Upper lobe of right lung (tissue), 1 donor: ENCODE data around the gene EXOC4. TPM values are rescaled to one million over a fixed set of nuclear protein-coding genes. Genes with fewer than 3 reads are reported as not detected.

ENCODE experiments used
- ATAC-seq: fragments of 200-7000 bp; cut with Tn5 transposase; one replicate; pipeline ENCODE4 v1.9.1; 2020; ENCODE audit warnings: mild to moderate bottlenecking, moderate library complexity
- DNase-seq: peaks from one replicate; pipeline ENCODE4 v3.0.0-alpha.2; 2020
- H3K27ac ChIP-seq: fragments of 200-600 bp; one replicate; pipeline ENCODE4 v1.8.0; 2022
- H3K27me3 ChIP-seq: fragments of 200-600 bp; one replicate; pipeline ENCODE4 v1.8.0; 2022; ENCODE audit warnings: mild to moderate bottlenecking
- H3K36me3 ChIP-seq: fragments of 200-600 bp; one replicate; pipeline ENCODE4 v1.8.0; 2022
- H3K4me1 ChIP-seq: fragments of 200-600 bp; one replicate; pipeline ENCODE4 v1.8.0; 2022
- H3K4me3 ChIP-seq: fragments of 200-600 bp; one replicate; pipeline ENCODE4 v1.8.0; 2022; ENCODE audit warnings: mild to moderate bottlenecking
- H3K9me3 ChIP-seq: fragments of 200-600 bp; one replicate; pipeline ENCODE4 v1.8.0; 2022
- CTCF ChIP-seq: fragments of 200-600 bp; IDR thresholded peaks from one replicate; pipeline ENCODE4 v1.8.0; 2022; ENCODE audit warnings: antibody characterized with exemption
- intact Hi-C: fragments of 100-400 bp; cut with DNase I; formaldehyde crosslinking; loops from one replicate; pipeline ENCODE4 v1.11.0; 2022
- total RNA-seq: library from RNA; stranded (reverse); fragmentation: NEBNext Ultra II Directional; extraction: Animal tissue kit (Norgen Biotek cat#: 25700); gene quantifications from one replicate; pipeline ENCODE4 v1.2.1, GENCODE V29; 2021
- donor health status: DM: no; HTN: yes; CAD: no; lungs with severe emphysema.

The EXOC4 gene
- total RNA-seq, 1 donor from 2014 or later = 73.5 TPM

- ATAC-seq (no peak), DNase-seq (no peak)
- Histone ChIP-seq H3K27ac (no peak overlapping the region), H3K36me3 (peaks cover 10% of the 10 kb centered on the region), H3K4me3 (no peak overlapping the region), H3K27me3 (no peaks in the 10 kb centered on the region), H3K9me3 (no peaks in the 10 kb centered on the region), H3K4me1 (no peaks in the 10 kb centered on the region)
- intact Hi-C loops = no loop called here
- TF ChIP-seq CTCF = no peak
Observed at GRCh38 chr7:133941496-133941895, 688.6 kb downstream of the EXOC4 start.

- TF ChIP-seq CTCF = no peak
- DNase-seq = no peak
- Histone ChIP-seq H3K4me1 (no peaks in the 10 kb centered on the region), H3K27me3 (no peaks in the 10 kb centered on the region), H3K27ac (no peak overlapping the region), H3K4me3 (no peak overlapping the region), H3K36me3 (no peaks in the 10 kb centered on the region), H3K9me3 (no peaks in the 10 kb centered on the region)
- no peak for ATAC-seq
- intact Hi-C loops = no loop called here
Observed at GRCh38 chr7:133945497-133945896, 692.6 kb downstream of the EXOC4 start.

- H3K27me3 ChIP-seq = no peaks in the 10 kb centered on the region
- no peaks in the 10 kb centered on the region for H3K9me3 ChIP-seq
- ATAC-seq (no peak), DNase-seq (no peak)
- no peak overlapping the region for H3K27ac ChIP-seq
- TF ChIP-seq CTCF = no peak
- H3K36me3 ChIP-seq = no peaks in the 10 kb centered on the region
- intact Hi-C loops = no loop called here
- H3K4me1 ChIP-seq = no peaks in the 10 kb centered on the region
- H3K4me3 ChIP-seq = no peak overlapping the region
Observed at GRCh38 chr7:133947458-133948254, 694.8 kb downstream of the EXOC4 start.

- intact Hi-C loops = no loop called here
- Histone ChIP-seq H3K27me3 (no peaks in the 10 kb centered on the region), H3K4me1 (no peaks in the 10 kb centered on the region), H3K4me3 (no peak overlapping the region), H3K9me3 (no peaks in the 10 kb centered on the region), H3K27ac (no peak overlapping the region), H3K36me3 (no peaks in the 10 kb centered on the region)
- TF ChIP-seq CTCF = no peak
- ATAC-seq (no peak), DNase-seq (no peak)
Observed at GRCh38 chr7:133948588-133948987, 695.7 kb downstream of the EXOC4 start.

GRCh38 chr7:133950855-133951254 is 698.0 kb downstream of the EXOC4 start:
- H3K4me3 ChIP-seq = no peak overlapping the region
- H3K36me3 ChIP-seq = no peaks in the 10 kb centered on the region
- TF ChIP-seq CTCF = no peak
- no peak overlapping the region for H3K27ac ChIP-seq
- no peaks in the 10 kb centered on the region for H3K27me3 ChIP-seq
- DNase-seq (no peak), ATAC-seq (no peak)
- intact Hi-C loops = no loop called here
- no peaks in the 10 kb centered on the region for H3K4me1 ChIP-seq
- no peaks in the 10 kb centered on the region for H3K9me3 ChIP-seq

- DNase-seq (no peak), ATAC-seq (no peak)
- TF ChIP-seq CTCF = no peak
- no peak overlapping the region for H3K27ac ChIP-seq
- H3K27me3 ChIP-seq = no peaks in the 10 kb centered on the region
- H3K36me3 ChIP-seq = no peaks in the 10 kb centered on the region
- no peaks in the 10 kb centered on the region for H3K4me1 ChIP-seq
- intact Hi-C loops = no loop called here
- no peak overlapping the region for H3K4me3 ChIP-seq
- H3K9me3 ChIP-seq = no peaks in the 10 kb centered on the region
Observed at GRCh38 chr7:133955208-133955607, 702.3 kb downstream of the EXOC4 start.
